H9 (cell line): ENCODE data around the gene LIG3. TPM values are rescaled to one million over a fixed set of nuclear protein-coding genes. Genes with fewer than 3 reads are reported as not detected.

Source experiments
- DNase-seq: peaks from one replicate; pipeline ENCODE4 v3.0.0-alpha.2; 2017
- H2AFZ ChIP-seq: one replicate; pipeline ENCODE4 v1.6.1; 2013; ENCODE audit warnings: mild to moderate bottlenecking, low read length, control low read depth, moderate library complexity
- H2AK5ac ChIP-seq: 2 replicates; pipeline ENCODE4 v1.6.1; 2013; ENCODE audit warnings: low read length, control low read depth, mixed read lengths; ENCODE audit not compliant: insufficient read length
- H2BK120ac ChIP-seq: one replicate; pipeline ENCODE4 v1.6.1; 2013; ENCODE audit warnings: low read depth, mild to moderate bottlenecking, low read length, control low read depth, inconsistent platforms; ENCODE audit not compliant: poor library complexity, severe bottlenecking
- H2BK12ac ChIP-seq: 2 replicates; pipeline ENCODE4 v1.6.1; 2013; ENCODE audit warnings: low read length, control low read depth, mixed read lengths, low read depth; ENCODE audit not compliant: insufficient read length
- H2BK15ac ChIP-seq: 2 replicates; pipeline ENCODE4 v1.6.1; 2013; ENCODE audit warnings: low read depth, low read length, control low read depth
- H2BK20ac ChIP-seq: one replicate; pipeline ENCODE4 v1.6.1; 2013; ENCODE audit warnings: low read depth, mild to moderate bottlenecking, low read length, control low read depth, inconsistent platforms; ENCODE audit not compliant: poor library complexity, severe bottlenecking
- H2BK5ac ChIP-seq: 2 replicates; pipeline ENCODE4 v1.6.1; 2013; ENCODE audit warnings: low read length, control low read depth, mixed read lengths; ENCODE audit not compliant: insufficient read length
- H3K14ac ChIP-seq: 2 replicates; pipeline ENCODE4 v1.6.1; 2013; ENCODE audit warnings: low read length, control low read depth; ENCODE audit not compliant: insufficient read depth
- H3K18ac ChIP-seq: 2 replicates; pipeline ENCODE4 v1.6.1; 2013; ENCODE audit warnings: low read depth, mild to moderate bottlenecking, mixed read lengths, low read length, control low read depth; ENCODE audit not compliant: insufficient read length
- H3K23ac ChIP-seq: 2 replicates; pipeline ENCODE4 v1.6.1; 2013; ENCODE audit warnings: low read length, control low read depth, mixed read lengths, low read depth; ENCODE audit not compliant: insufficient read length
- H3K23me2 ChIP-seq: 2 replicates; pipeline ENCODE4 v1.6.1; 2013; ENCODE audit warnings: low read depth, mild to moderate bottlenecking, mixed read lengths, low read length, control low read depth; ENCODE audit not compliant: insufficient read length, poor library complexity, severe bottlenecking
- H3K27ac ChIP-seq: 2 replicates; pipeline ENCODE4 v1.5.1; 2013; ENCODE audit warnings: low read length, control low read depth, mixed read lengths, low read depth; ENCODE audit not compliant: insufficient read length
- H3K27me3 ChIP-seq: 2 replicates; pipeline ENCODE4 v1.6.1; 2013; ENCODE audit warnings: low read length, control low read depth, inconsistent platforms; ENCODE audit not compliant: insufficient read depth
- H3K4ac ChIP-seq: 2 replicates; pipeline ENCODE4 v1.6.1; 2013; ENCODE audit warnings: low read depth, mild to moderate bottlenecking, control low read depth, inconsistent platforms, low read length, moderate library complexity
- H3K4me1 ChIP-seq: 2 replicates; pipeline ENCODE4 v1.6.1; 2013; ENCODE audit warnings: low read length, control low read depth, inconsistent platforms; ENCODE audit not compliant: insufficient read depth
- H3K4me2 ChIP-seq: 2 replicates; pipeline ENCODE4 v1.6.1; 2013; ENCODE audit warnings: low read length, control low read depth, mixed read lengths; ENCODE audit not compliant: insufficient read length, insufficient read depth
- H3K56ac ChIP-seq: 2 replicates; pipeline ENCODE4 v1.6.1; 2013; ENCODE audit warnings: low read depth, mild to moderate bottlenecking, mixed read lengths, low read length, control low read depth; ENCODE audit not compliant: insufficient read length
- H3K79me1 ChIP-seq: 2 replicates; pipeline ENCODE4 v1.6.1; 2013; ENCODE audit warnings: low read depth, mild to moderate bottlenecking, moderate library complexity, low read length, control low read depth, inconsistent platforms; ENCODE audit not compliant: insufficient read depth, poor library complexity, severe bottlenecking
- H3K79me2 ChIP-seq: 2 replicates; pipeline ENCODE4 v1.6.1; 2013; ENCODE audit warnings: low read length, control low read depth, inconsistent platforms; ENCODE audit not compliant: insufficient read depth
- H3K9ac ChIP-seq: 2 replicates; pipeline ENCODE4 v1.6.1; 2013; ENCODE audit warnings: low read length, control low read depth, mixed read lengths; ENCODE audit not compliant: insufficient read length; ENCODE audit errors: extremely low read depth
- H3K9me3 ChIP-seq: one replicate; pipeline ENCODE4 v1.6.1; 2013; ENCODE audit warnings: low read depth, low read length, inconsistent platforms; ENCODE audit not compliant: control insufficient read depth
- H3T11ph ChIP-seq: one replicate; pipeline ENCODE4 v1.6.1; 2013; ENCODE audit warnings: mild to moderate bottlenecking, low read length, control low read depth, inconsistent platforms
- H4K20me1 ChIP-seq: one replicate; pipeline ENCODE4 v1.6.1; 2013; ENCODE audit not compliant: control insufficient read depth, insufficient read length, insufficient read depth
- H4K5ac ChIP-seq: 2 replicates; pipeline ENCODE4 v1.6.1; 2013; ENCODE audit warnings: low read depth, mild to moderate bottlenecking, mixed read lengths, low read length, control low read depth; ENCODE audit not compliant: insufficient read length
- H4K8ac ChIP-seq: replicated peaks from 2 replicates; pipeline ENCODE4 v1.6.1; 2013; ENCODE audit warnings: low read length, control low read depth, mixed read lengths, low read depth; ENCODE audit not compliant: insufficient read length
- H4K91ac ChIP-seq: 2 replicates; pipeline ENCODE4 v1.6.1; 2013; ENCODE audit warnings: low read depth, mild to moderate bottlenecking, moderate library complexity, mixed read lengths, low read length, control low read depth; ENCODE audit not compliant: insufficient read length
- H3K27ac Mint-ChIP-seq, 3 experiments: 2 replicates in 2 of 3; 3 replicates in 1 of 3; pipeline ENCODE4 v1.8.0; 2020 to 2021; ENCODE audit warnings: mixed read lengths in 3 of 3, mild to moderate bottlenecking in 1 of 3, moderate library complexity in 1 of 3
- H3K27me3 Mint-ChIP-seq: 2 replicates; pipeline ENCODE4 v1.8.0; 2021; ENCODE audit warnings: low read depth, mild to moderate bottlenecking, moderate library complexity, mixed read lengths
- H3K36me3 Mint-ChIP-seq, 3 experiments: 2 replicates in 2 of 3; 3 replicates in 1 of 3; pipeline ENCODE4 v1.8.0; 2020 to 2021; ENCODE audit warnings: low read depth in 3 of 3, mixed read lengths in 3 of 3; ENCODE audit not compliant: insufficient read depth in 1 of 3
- H3K4me1 Mint-ChIP-seq, 2 experiments: 2 replicates each; pipeline ENCODE4 v1.8.0; 2020; ENCODE audit warnings: mixed read lengths in 2 of 2
- H3K4me3 Mint-ChIP-seq, 2 experiments: 2 replicates in 1 of 2; 3 replicates in 1 of 2; pipeline ENCODE4 v1.8.0; 2020 to 2021; ENCODE audit warnings: mild to moderate bottlenecking in 2 of 2, mixed read lengths in 2 of 2, moderate library complexity in 1 of 2
- H3K9me3 Mint-ChIP-seq, 2 experiments: 2 replicates in 1 of 2; 3 replicates in 1 of 2; pipeline ENCODE4 v1.8.0; 2020; ENCODE audit warnings: mild to moderate bottlenecking in 2 of 2, mixed read lengths in 2 of 2, moderate library complexity in 1 of 2
- CTCF ChIP-seq: fragments of 200-600 bp; sonication (generic); conservative IDR thresholded peaks from 3 replicates; pipeline ENCODE4 v1.8.0; 2021; ENCODE audit warnings: antibody characterized with exemption, mild to moderate bottlenecking
- WGBS: extraction: QIAGEN DNeasy Blood & Tissue Kit; methylation state at CpG from one replicate; pipeline ENCODE4 v1.1.7; 2013; ENCODE audit warnings: missing lambda C conversion rate, low lambda C conversion rate, mixed read lengths; ENCODE audit not compliant: insufficient read length; ENCODE audit errors: extremely low coverage; 5-methylcytosine and 5-hydroxymethylcytosine counted together
- total RNA-seq: library from RNA; stranded (reverse); gene quantifications from 2 replicates; pipeline ENCODE4 v1.2.1, GENCODE V29; 2021

Gene LIG3
- total RNA-seq, 1 experiment from 2014 or later: 96.0 TPM

- no peak overlapping the region for H2BK120ac ChIP-seq
- Mint-ChIP-seq H3K27me3 (no peaks in the 10 kb centered on the region), H3K9me3 (no peaks in the 10 kb centered on the region), H3K36me3 (peaks cover 0 to 10% (median 3%) of the 10 kb centered on the region in 3 experiments; a peak in 5 of 7 replicates), H3K4me3 (no peak overlapping the region), H3K4me1 (peaks cover 0 to 2% of the 10 kb centered on the region in 2 experiments; a peak in 3 of 4 replicates), H3K27ac (no peak overlapping the region)
- no peak overlapping the region for H4K91ac ChIP-seq
- no peak overlapping the region for H2AFZ ChIP-seq
- H3K4ac ChIP-seq: no peak overlapping the region
- WGBS: no CpG with 5 or more reads among the region's 6 CpGs
- no peaks in the 10 kb centered on the region for H3K9me3 ChIP-seq
- no peak overlapping the region for H4K5ac ChIP-seq
- no peaks in the 10 kb centered on the region for H3K4me1 ChIP-seq
- H3K18ac ChIP-seq: no peak overlapping the region
- H3K23ac ChIP-seq: no peak overlapping the region
- H2BK15ac ChIP-seq: no peak overlapping the region
- H3K27ac ChIP-seq: no peak overlapping the region
- H4K20me1 ChIP-seq: no peaks in the 10 kb centered on the region
- H3K14ac ChIP-seq: no peak overlapping the region
- no peak for DNase-seq
- H2BK12ac ChIP-seq: no peak overlapping the region
- no peaks in the 10 kb centered on the region for H3K27me3 ChIP-seq
- no peaks in the 10 kb centered on the region for H3K79me2 ChIP-seq
- TF ChIP-seq CTCF: no peak
- no peak overlapping the region for H2BK20ac ChIP-seq
- no peak overlapping the region for H2BK5ac ChIP-seq
- no peaks in the 10 kb centered on the region for H3K23me2 ChIP-seq
- no peak overlapping the region for H2AK5ac ChIP-seq
- H3K56ac ChIP-seq: no peak overlapping the region
- no peak overlapping the region for H3K9ac ChIP-seq
- H3K79me1 ChIP-seq: no peaks in the 10 kb centered on the region
- no peak overlapping the region for H3K4me2 ChIP-seq
- no peak overlapping the region for H4K8ac ChIP-seq
- H3T11ph ChIP-seq: no peak overlapping the region
These were observed 39.3 kb downstream of the LIG3 start for GRCh38 chr17:35019386-35020179.
